MM.1S (cell line): ENCODE data around the gene SOX11.
"Not testable (repeated sequence)": the region's sequence is repeated elsewhere in the genome, so short reads cannot be mapped to it uniquely, and the experiment has no call there.

ENCODE experiments used
- DNase-seq: peaks from one replicate; pipeline ENCODE4 v3.0.0-alpha.2; 2015
- H2AFZ ChIP-seq: fragments of 300-600 bp; sonication (generic); 2 replicates; pipeline ENCODE4 v1.6.0; 2016; ENCODE audit warnings: antibody characterized with exemption, low read length
- H3F3A ChIP-seq: fragments of 300-600 bp; sonication (generic); 2 replicates; pipeline ENCODE4 v1.6.1; 2016; ENCODE audit warnings: mild to moderate bottlenecking, antibody characterized with exemption, low read length, moderate library complexity, mixed read lengths; ENCODE audit not compliant: insufficient read depth
- H3K27ac ChIP-seq: fragments of 300-600 bp; sonication (generic); 2 replicates; pipeline ENCODE4 v1.5.1; 2016; ENCODE audit warnings: mild to moderate bottlenecking, low read length
- H3K27me3 ChIP-seq: fragments of 300-600 bp; sonication (generic); replicated peaks from 2 replicates; pipeline ENCODE4 v1.6.0; 2016; ENCODE audit warnings: low read length; ENCODE audit not compliant: insufficient read depth
- H3K36me3 ChIP-seq: fragments of 300-600 bp; sonication (generic); replicated peaks from 2 replicates; pipeline ENCODE4 v1.6.1; 2016; ENCODE audit warnings: mild to moderate bottlenecking, low read length, mixed read lengths; ENCODE audit not compliant: insufficient read depth
- H3K4me1 ChIP-seq: fragments of 300-600 bp; sonication (generic); 2 replicates; pipeline ENCODE4 v1.6.1; 2016; ENCODE audit warnings: low read length, mixed read lengths
- H3K4me2 ChIP-seq: fragments of 300-600 bp; sonication (generic); 2 replicates; pipeline ENCODE4 v1.6.0; 2016; ENCODE audit warnings: low read depth, low read length
- H3K4me3 ChIP-seq: fragments of 300-600 bp; sonication (generic); 2 replicates; pipeline ENCODE4 v1.5.1; 2016; ENCODE audit warnings: low read length, mixed read lengths
- H3K79me2 ChIP-seq: fragments of 300-600 bp; sonication (generic); 2 replicates; pipeline ENCODE4 v1.6.1; 2016; ENCODE audit warnings: mixed run types, low read length, mixed read lengths
- H3K9ac ChIP-seq: fragments of 300-600 bp; sonication (generic); 2 replicates; pipeline ENCODE4 v1.6.1; 2016; ENCODE audit warnings: low read length, mixed read lengths
- H3K9me2 ChIP-seq: fragments of 300-600 bp; sonication (generic); replicated peaks from 2 replicates; pipeline ENCODE4 v1.6.1; 2016; ENCODE audit warnings: mild to moderate bottlenecking, low read length, mixed read lengths; ENCODE audit not compliant: insufficient read depth
- H3K9me3 ChIP-seq: fragments of 300-600 bp; sonication (generic); replicated peaks from 2 replicates; pipeline ENCODE4 v1.6.1; 2016; ENCODE audit warnings: mild to moderate bottlenecking, low read length, mixed read lengths; ENCODE audit not compliant: insufficient read depth
- H4K20me1 ChIP-seq: fragments of 300-600 bp; sonication (generic); 2 replicates; pipeline ENCODE4 v1.6.1; 2016; ENCODE audit warnings: mild to moderate bottlenecking, low read length, moderate library complexity, mixed read lengths; ENCODE audit not compliant: insufficient read depth
- CTCF ChIP-seq: fragments of 300-600 bp; sonication (generic); IDR thresholded peaks from 2 replicates; pipeline ENCODE4 v1.5.1; 2016; ENCODE audit warnings: antibody characterized with exemption, low read length, mixed read lengths
- EZH2 ChIP-seq: fragments of 300-600 bp; sonication (generic); optimal IDR thresholded peaks from 2 replicates; pipeline ENCODE3; 2017; ENCODE audit warnings: low read depth, mild to moderate bottlenecking, antibody characterized with exemption, low read length, mixed read lengths
- EZH2phosphoT487 ChIP-seq: fragments of 300-600 bp; sonication (generic); IDR thresholded peaks from 2 replicates; pipeline ENCODE4 v1.6.1; 2018; ENCODE audit warnings: antibody characterized with exemption, low read length

Gene SOX11

GRCh38 chr2:5665066-5665465 is 27.1 kb upstream of the SOX11 start:
- H3K9me2 ChIP-seq: no peaks in the 10 kb centered on the region
- H3K79me2 ChIP-seq: no peaks in the 10 kb centered on the region
- no peaks in the 10 kb centered on the region for H3K9me3 ChIP-seq
- no peak overlapping the region for H3K27ac ChIP-seq
- DNase-seq: no peak
- H3K4me2 ChIP-seq: no peak overlapping the region
- H2AFZ ChIP-seq: no peak overlapping the region
- no peak overlapping the region for H3K4me3 ChIP-seq
- 0 out of 2 replicates have a peak, but pooled peaks cover 3% of the 10 kb centered on the region for H3F3A ChIP-seq
- no peaks in the 10 kb centered on the region for H3K27me3 ChIP-seq
- no peaks in the 10 kb centered on the region for H3K36me3 ChIP-seq
- H3K4me1 ChIP-seq: peaks cover 8% of the 10 kb centered on the region
- H4K20me1 ChIP-seq: no peaks in the 10 kb centered on the region
- no peak overlapping the region for H3K9ac ChIP-seq
- no peak for TF ChIP-seq EZH2phosphoT487
- TF ChIP-seq EZH2: no peak
- no peak for TF ChIP-seq CTCF

GRCh38 chr2:5666798-5667197 is 25.4 kb upstream of the SOX11 start:
- DNase-seq: no peak
- no peak for TF ChIP-seq EZH2phosphoT487
- TF ChIP-seq EZH2: no peak
- no peak for TF ChIP-seq CTCF

GRCh38 chr2:5667655-5668054 is 24.5 kb upstream of the SOX11 start:
- H3K9ac ChIP-seq, H3K36me3 ChIP-seq, H4K20me1 ChIP-seq, H3K27me3 ChIP-seq, H3F3A ChIP-seq, H3K79me2 ChIP-seq, H3K4me3 ChIP-seq, DNase-seq, H2AFZ ChIP-seq, H3K27ac ChIP-seq, H3K4me1 ChIP-seq, H3K4me2 ChIP-seq, H3K9me2 ChIP-seq, H3K9me3 ChIP-seq: not testable (repeated sequence)

More at GRCh38 chr2:5666798-5667197, 25.4 kb upstream of the SOX11 start:
- H3K9me3 ChIP-seq: no peaks in the 10 kb centered on the region
- H3K9me2 ChIP-seq: no peaks in the 10 kb centered on the region
- no peaks in the 10 kb centered on the region for H4K20me1 ChIP-seq
- H3F3A ChIP-seq: no peaks in the 10 kb centered on the region
- H3K4me2 ChIP-seq: no peak overlapping the region
- no peaks in the 10 kb centered on the region for H3K79me2 ChIP-seq
- H3K4me1 ChIP-seq: no peaks in the 10 kb centered on the region; the same call in 1 of the 2 replicates
- H3K4me3 ChIP-seq: no peak overlapping the region
- no peaks in the 10 kb centered on the region for H3K36me3 ChIP-seq
- H3K27me3 ChIP-seq: no peaks in the 10 kb centered on the region
- no peak overlapping the region for H3K9ac ChIP-seq
- no peak overlapping the region for H2AFZ ChIP-seq
- no peak overlapping the region for H3K27ac ChIP-seq

- Histone ChIP-seq H3K36me3 (no peaks in the 10 kb centered on the region), H3K79me2 (no peaks in the 10 kb centered on the region), H3K27me3 (no peaks in the 10 kb centered on the region), H3K4me3 (no peak overlapping the region), H2AFZ (no peak overlapping the region), H3K27ac (no peak overlapping the region), H4K20me1 (no peaks in the 10 kb centered on the region), H3K4me2 (no peak overlapping the region), H3K9ac (no peak overlapping the region), H3K4me1 (no peaks in the 10 kb centered on the region), H3K9me3 (no peaks in the 10 kb centered on the region), H3K9me2 (no peaks in the 10 kb centered on the region), H3F3A (no peaks in the 10 kb centered on the region)
- DNase-seq: no peak
- no peak for TF ChIP-seq CTCF
- TF ChIP-seq EZH2: no peak
- TF ChIP-seq EZH2phosphoT487: no peak
Measured at GRCh38 chr2:5668682-5669250, 23.4 kb upstream of the SOX11 start.
